Forelimb muscle (tissue), 1 donor: Measurements from ENCODE around the gene MYO5B. TPM values are rescaled to one million over a fixed set of nuclear protein-coding genes. Genes with fewer than 3 reads are reported as not detected.

Experiments
- DNase-seq: peaks from one replicate; pipeline ENCODE4 v3.0.0-alpha.2; 2013; ENCODE audit warnings: low read depth
- polyA plus RNA-seq: library from polyadenylated mRNA; unstranded; fragments of 120-200 nt; gene quantifications from one replicate; pipeline ENCODE4 v1.2.1, GENCODE V29; 2013; ENCODE audit not compliant: insufficient read length

MYO5B gene
- polyA plus RNA-seq, 1 donor, result 1.6 TPM

DNA sequence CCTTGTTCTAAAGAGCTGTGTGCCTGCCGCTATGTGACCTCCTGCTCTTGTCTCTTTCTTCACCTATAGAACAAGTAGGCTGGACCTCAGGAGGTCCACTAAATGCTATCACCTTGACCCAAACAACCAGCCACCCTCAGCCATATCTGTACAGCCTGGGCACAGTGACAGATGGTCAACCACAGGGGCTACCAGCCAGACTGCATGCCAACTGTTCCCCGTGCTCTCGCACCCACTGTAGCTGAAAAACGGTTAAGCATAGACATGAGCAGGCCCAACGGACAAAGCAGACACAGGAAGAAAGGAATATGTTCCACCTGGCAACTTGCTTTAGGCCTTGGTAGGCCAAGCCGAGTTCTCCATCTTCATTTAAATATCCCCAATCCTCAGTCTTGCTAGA is 338.5 kb downstream of the MYO5B start:
- no peak for DNase-seq

DNA sequence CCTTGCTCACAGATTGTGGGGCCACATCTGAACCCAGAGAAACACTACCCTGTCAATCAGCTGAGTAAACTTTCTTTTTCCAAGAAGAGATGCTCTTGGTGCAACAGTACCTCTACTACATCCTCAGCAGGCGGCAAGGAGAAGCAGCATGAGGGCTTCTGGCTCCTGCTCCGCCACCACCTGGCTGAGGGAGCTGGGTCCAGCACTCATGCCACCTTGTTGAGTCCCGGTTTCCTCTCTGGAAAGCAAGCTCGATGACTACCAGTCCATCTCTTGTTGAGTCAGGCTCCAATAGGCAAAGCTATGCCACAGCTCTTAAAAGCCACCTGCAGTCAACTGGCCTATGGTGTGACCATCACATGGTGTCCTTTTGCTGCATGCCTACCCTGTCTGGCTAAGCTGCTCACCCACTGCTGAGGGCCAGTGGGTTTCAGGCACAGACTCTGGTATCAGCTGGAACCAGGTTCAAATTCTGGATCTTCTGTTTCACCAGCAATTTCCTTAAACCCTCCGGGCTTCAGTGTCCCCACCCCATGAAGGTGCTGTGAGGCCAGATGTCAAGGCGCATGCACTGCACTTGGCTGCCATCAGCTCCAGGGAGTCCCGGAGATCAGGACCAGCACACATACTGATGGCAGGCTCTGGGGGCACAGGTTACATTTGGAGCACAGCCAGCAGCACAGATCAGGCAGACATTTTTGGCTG is 339.1 kb downstream of the MYO5B start:
- no peak for DNase-seq

GRCh38 chr18:49854681-49855080 is 340.3 kb downstream of the MYO5B start:
- no peak for DNase-seq

GRCh38 chr18:49853436-49853835 is 341.5 kb downstream of the MYO5B start:
- DNase-seq, result no peak

- no peak for DNase-seq
Observed at GRCh38 chr18:49853011-49853410, 341.9 kb downstream of the MYO5B start.

- DNase-seq, result no peak
Observed at GRCh38 chr18:49851624-49852023, 343.3 kb downstream of the MYO5B start.

DNA sequence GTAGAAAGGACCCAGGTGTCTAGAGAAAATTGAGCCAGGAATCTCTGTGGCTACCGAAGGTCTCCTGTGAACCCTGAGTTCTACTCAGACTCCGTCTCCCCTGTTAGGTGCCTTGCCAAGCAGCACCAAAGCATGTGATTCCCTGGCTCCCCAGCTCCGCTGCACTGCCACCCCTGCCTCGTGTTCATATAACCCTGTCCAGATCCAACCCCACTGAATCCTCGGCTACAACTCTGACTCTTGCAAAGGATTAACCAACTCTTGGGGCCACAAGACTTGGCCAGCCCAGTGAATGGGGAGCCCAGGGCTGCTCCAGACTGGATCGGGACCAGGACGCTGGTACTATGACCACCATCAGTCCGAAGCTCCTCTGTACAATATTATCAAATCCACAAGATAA is 344.3 kb downstream of the MYO5B start:
- no peak for DNase-seq

- no peak for DNase-seq
Observed at GRCh38 chr18:49849331-49850217, 345.4 kb downstream of the MYO5B start.

DNA sequence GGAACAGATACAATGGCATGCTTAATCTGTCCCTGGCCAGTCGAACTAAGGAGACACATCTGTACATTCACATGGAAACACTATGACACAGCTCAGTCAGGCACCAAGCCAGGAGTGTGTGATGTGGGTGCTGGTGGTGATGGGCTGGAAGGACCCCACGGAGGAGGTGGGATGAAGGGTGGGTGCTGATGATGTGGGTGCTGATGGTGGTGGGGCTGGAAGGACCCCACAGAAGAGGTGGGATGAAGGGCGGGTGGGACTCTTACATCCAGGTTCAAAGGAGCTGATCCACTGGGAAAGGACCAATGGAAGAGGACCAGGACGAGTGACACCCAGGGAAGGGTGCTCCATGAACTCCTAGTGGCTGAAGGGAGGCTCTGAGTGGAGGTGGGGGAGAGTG is 346.8 kb downstream of the MYO5B start:
- no peak for DNase-seq

DNA sequence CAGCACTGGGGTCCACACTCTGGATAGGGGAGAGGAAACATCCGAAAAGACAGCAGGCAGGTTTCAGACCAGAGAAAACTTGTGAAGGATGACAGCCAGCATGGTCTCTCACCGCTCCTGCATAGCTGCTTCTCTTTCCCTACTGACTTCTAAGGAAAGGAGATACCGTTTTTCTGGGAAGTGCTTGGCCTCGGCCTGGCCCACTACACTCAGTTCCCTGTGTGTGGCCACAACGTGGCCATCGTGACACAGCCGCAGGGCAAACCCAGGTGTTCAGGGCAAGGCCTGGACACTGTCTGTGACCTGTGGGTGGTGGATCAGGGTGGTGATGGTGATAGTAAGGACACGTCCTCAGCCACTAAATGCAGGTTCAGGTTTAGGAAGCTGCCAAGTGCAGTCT is 347.4 kb downstream of the MYO5B start:
- no peak for DNase-seq

DNA sequence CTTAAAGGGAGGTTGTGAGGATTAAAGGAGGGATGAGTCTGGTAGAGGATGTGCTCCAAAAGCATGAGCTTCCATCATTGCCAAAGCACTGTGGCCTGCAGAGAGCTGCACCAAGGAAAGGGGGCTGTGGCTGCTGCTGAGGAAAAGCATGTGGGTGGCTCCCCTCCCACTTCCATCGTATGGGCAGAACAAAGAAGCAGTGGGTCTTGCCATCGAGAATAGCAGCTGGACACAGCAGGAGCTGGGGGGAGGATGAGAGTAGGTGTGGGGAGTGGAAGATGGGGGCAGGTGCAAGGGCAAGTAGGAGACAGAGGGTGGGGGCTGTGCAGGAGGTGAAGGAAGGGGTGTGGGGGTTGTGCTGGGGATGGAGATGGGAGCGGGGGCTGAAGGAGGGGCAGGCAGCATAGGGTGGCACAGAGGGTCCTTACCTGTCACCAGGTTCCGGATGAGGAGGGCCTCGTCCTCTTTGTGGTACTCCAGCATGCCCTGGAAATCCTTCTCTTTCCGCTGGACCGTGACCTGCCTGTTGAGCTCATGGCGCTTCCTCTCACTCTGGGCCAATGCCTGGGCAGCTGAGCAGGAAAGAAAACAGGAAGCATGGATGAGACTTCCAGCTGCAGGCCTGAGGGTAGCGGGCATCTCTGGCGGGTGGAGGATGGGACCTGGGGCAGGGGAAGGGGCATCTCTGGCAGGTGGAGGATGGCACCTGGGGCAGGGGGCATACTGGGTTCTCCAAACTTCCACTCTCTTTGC is 348.1 kb downstream of the MYO5B start:
- no peak for DNase-seq

DNA sequence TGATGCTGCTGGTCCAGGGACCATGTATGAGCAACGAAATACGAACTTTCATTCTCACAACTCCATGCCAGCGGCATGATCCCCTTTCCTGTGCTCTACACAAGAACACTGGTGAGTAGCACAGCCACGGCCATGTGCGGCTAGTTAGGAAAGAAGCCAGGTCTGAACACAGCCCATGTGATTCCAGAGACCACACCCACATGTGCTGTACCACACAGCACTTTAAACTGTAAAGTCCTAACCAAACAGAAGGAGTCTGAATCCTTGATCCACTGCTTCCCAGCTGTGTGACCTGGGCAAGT is 348.6 kb downstream of the MYO5B start:
- no peak for DNase-seq

DNA sequence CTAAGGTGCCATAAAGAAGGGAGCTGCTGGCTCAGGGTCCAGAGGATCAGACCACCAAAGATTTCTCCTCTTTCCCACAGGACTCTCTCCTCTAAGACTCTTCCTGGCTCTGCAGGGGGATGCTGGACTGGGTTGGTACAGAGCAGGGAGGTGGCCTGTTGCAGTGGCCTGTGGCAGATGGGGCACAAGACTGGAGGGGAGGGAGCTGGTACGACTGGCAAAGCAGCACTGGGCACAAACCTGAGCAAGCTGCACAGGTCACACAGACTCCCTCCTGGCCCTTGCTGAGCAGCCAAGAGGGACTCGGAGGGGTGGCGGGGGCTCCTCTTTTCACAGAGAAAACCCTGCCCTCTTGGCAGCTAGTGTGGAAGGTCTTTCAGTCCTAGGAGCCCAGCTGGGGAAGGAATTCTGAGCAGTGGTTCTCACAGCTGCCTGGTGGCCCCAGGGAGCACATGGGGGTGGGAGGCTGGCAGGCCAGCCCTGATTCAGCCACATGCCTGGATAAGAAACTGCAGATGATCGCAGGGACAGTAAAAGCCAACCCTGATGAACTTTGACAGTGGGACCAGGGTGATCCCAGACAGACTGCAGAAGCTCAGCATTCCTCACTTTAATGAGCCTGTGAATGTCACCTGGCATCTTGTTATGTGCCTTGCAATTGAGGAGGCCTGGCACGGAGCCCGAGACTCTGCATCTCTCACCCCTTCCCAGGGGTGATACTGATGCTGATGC is 349.2 kb downstream of the MYO5B start:
- no peak for DNase-seq

GRCh38 chr18:49844903-49845302 is 350.0 kb downstream of the MYO5B start:
- DNase-seq, result no peak

- DNase-seq, result no peak
Observed at GRCh38 chr18:49843778-49844625, 350.9 kb downstream of the MYO5B start.

DNA sequence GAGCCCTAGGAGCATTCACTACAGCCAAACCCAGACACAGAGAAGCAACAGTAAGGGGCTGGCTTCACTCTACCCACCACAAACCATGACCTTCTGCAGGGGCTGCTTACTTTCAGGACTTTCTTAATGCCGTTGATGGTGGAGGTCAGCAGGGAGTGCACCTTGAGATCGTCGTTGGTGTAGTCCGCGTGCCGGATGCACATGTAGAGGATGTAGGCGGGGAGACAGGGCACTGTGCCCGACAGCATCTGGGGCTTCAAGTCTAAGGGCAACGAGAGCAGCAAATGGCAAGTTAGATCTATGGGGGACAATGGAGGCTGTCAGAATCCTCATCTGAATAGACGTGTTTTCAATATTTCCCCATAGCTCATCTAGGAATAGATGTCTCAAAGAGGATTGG is 351.8 kb downstream of the MYO5B start:
- DNase-seq, result no peak

DNA sequence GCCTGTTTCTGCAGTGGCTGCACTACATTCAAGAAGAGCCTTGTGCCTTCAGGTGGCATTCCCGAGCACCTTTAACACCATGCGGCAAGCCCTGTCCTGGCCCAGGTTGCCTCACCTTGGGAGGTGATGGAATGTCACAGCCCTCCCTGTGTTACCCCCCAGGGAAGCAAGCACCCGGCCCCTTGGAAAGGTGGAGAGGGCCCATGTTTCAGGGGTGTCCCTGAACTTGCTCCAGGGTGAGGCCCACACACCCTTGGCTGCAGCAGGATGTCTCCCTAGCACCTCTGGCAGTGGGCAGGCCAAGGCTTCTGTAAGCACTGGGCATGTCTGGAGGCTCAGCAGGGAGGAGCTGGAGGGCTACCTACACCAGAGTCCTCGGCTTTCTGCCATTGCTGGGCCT is 352.3 kb downstream of the MYO5B start:
- DNase-seq, result no peak

GRCh38 chr18:49841236-49842217 is 353.4 kb downstream of the MYO5B start:
- DNase-seq, result no peak

GRCh38 chr18:49839012-49839411 is 355.9 kb downstream of the MYO5B start:
- DNase-seq, result no peak

GRCh38 chr18:49838381-49838780 is 356.6 kb downstream of the MYO5B start:
- DNase-seq, result no peak
